Stimulated activated naive CD4-positive, alpha-beta T cell (primary cell): Measurements from ENCODE around the gene MISP.

Experiments used
- DNase-seq, 6 experiments: peaks; one replicate each; lab custom pipeline; 2025; lab: John Stamatoyannopoulos, UW

Gene MISP

GRCh38 chr19:796692-797527, 46.0 kb downstream of the MISP start, which contains the start of gene PTBP1:
PTBP1 (plus strand) TSS chr19:797452; CDS start chr19:797498, 46 bp downstream.
- DNase-seq, result peak; percentile 95 to 100 (median 100)

- DNase-seq, result peak; percentile 76 to 91 (median 79)
Measured at GRCh38 chr19:797528-798414, 46.9 kb downstream of the MISP start.

- DNase-seq, result peak in 2 of 6 experiments; percentile 55 to 59
Measured at GRCh38 chr19:798415-799075, 47.6 kb downstream of the MISP start.

- DNase-seq, result peak in 1 of 6 experiments; percentile 53
Measured at GRCh38 chr19:799076-799881, 48.4 kb downstream of the MISP start.

GRCh38 chr19:800360-801029, 49.6 kb downstream of the MISP start:
- no peak for DNase-seq

- DNase-seq, result peak in 2 of 6 experiments; percentile 23 to 29
Measured at GRCh38 chr19:801030-801860, 50.3 kb downstream of the MISP start.

- DNase-seq, result no peak
Measured at GRCh38 chr19:801861-802497, 51.1 kb downstream of the MISP start.

GRCh38 chr19:802498-803098, 51.7 kb downstream of the MISP start:
- DNase-seq, result no peak

GRCh38 chr19:803099-803561, 52.2 kb downstream of the MISP start:
- no peak for DNase-seq

GRCh38 chr19:803686-804418, 52.9 kb downstream of the MISP start:
- DNase-seq, result no peak

GRCh38 chr19:804419-805165, 53.7 kb downstream of the MISP start:
- no peak for DNase-seq

GRCh38 chr19:805166-805551, 54.2 kb downstream of the MISP start:
- no peak for DNase-seq

- DNase-seq, result no peak
Measured at GRCh38 chr19:805600-806550, 55.0 kb downstream of the MISP start.

GRCh38 chr19:806815-807421, 56.0 kb downstream of the MISP start:
- DNase-seq, result no peak

- DNase-seq, result no peak
Measured at GRCh38 chr19:807627-808422, 56.9 kb downstream of the MISP start.
